HG02852 (cell line): ENCODE data around the gene FBXL19.
"Not testable (repeated sequence)": the region's sequence is repeated elsewhere in the genome, so short reads cannot be mapped to it uniquely, and the experiment has no call there.

ENCODE experiments used
- ATAC-seq: cut with Tn5 transposase; IDR thresholded peaks from one replicate; pipeline ENCODE4 v1.9.1; 2021; ENCODE audit warnings: mild to moderate bottlenecking, moderate library complexity; ENCODE audit not compliant: unreplicated experiment

Gene FBXL19

DNA sequence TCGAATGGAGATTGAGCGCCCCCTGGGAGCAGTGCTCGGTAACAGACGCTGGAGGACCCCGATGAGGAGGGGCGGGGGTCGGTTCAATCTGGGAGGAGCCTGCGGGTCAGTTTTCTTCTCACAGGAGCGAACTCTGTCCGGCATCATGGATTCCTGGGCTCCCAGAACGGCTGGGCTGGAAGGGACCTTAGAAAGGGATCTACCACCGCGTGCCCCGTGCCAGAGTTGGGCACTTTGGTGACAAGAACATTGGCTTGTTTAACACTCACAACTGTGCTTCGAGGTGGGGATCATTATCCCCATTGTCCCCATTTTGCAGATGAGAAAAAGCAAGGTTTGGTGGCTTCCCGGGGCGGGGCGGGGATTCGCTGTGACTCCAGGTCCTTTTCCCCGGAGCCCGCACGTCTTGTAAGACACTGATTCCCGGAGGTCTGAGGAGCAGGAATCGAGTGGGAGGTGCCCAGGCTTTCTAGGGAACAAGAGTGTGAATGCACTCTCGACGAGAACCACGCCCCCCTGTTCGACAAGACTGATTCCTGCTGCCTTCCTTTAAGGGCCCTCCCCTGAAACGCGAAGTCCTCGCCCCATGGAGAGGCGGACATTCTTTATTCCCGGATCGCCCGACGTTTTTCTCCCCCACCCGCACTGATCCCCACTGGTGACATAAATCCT, 1.5 kb upstream of the FBXL19 start:
- ATAC-seq, result no peak

DNA sequence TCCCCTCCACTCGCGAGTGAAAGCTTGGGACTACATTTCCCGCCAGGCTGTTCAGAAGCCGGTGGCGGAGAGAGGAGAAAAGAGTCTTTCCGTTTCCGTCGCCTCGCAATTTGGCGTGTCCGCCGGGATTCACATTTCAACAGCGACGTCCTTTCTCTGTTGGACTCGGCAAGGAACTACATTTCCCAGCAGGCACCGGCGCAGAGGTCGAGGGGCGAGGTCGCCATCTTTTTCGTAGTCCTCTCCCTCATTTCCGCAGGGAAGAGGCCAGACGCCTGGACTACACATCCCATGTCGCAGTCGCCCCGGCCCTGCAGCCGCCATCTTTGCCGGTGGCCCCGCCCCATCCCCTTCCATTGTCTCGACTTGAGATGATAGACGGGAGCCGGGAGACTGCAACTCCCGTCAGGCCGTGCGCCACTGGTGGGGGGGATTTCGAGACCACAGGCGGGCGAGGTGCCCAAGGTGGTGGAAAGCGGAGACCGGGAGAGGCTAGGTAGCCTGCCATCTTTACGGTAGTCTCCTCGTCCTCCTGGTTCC, 882 bp upstream of the FBXL19 start:
- ATAC-seq, result peak; percentile 72

DNA sequence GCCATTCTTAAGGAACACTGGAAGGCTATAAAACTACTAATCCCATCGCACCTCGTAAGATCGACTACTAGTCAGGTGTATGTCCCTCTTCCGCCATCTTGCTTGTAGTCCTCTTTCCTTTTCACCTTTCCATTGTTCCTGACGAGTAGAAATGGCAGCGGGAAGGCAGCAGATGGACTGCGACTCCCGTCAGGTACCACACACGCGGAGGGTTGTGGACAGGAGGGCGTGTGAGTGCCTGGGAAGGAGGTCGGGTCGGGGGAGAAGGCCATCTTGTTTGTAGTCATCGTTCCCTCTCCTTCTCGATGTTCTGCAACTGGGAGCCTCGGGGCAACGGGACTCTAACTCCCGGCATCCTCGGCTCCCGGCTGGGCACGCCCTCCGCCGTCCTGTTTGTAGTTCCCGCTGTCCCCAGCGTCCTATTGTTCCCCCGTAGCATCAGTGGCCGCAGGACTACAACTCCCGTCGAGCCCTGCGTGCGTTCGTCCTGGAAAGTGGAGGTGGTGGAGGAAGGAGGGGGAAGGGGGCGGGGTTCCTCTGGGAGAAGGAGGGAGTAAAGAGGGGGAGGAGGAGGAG, 324 bp upstream of the FBXL19 start:
- peak; percentile 61 for ATAC-seq

DNA sequence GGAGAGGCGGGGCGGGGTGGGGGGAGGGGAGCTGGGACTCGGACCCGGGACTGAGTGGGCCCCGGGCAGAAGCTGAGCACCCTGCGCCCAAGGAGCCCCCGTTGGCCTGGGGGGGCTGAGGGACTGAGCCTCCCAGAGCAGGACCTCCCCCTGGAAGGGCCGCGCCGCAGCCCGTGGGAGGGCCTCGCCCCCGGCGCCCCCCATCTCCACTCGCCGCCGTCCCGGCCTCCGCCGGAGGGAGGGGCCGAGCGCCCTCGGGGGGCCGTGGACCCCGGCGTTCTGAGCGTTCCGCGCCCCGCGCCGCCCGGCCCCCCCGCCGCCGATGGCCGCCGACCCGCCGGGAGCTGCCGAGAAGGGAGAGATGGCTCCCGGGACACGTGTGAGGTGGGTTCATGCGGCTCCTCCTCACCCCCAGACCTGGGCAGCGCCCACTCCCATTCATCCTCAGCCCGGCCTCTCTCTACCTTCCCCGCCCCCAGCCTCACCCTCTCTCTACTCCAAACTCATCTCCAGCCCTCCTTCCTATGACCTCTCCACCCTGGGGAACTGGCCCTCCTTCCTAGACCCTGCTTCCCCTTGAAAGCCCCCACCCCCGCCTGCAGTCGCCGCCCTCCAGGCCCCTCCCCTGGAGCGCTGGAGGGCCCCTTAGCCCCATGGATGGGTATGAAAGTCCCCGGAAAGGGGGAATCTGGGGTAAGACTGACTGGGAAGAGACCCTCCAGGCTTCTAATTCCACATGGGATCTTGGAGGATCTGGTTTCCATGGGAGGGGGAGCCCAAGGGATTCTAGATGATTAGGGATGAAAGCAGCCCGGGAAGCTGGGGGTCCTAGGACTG, 922 bp downstream of the FBXL19 start:
- no peak for ATAC-seq

DNA sequence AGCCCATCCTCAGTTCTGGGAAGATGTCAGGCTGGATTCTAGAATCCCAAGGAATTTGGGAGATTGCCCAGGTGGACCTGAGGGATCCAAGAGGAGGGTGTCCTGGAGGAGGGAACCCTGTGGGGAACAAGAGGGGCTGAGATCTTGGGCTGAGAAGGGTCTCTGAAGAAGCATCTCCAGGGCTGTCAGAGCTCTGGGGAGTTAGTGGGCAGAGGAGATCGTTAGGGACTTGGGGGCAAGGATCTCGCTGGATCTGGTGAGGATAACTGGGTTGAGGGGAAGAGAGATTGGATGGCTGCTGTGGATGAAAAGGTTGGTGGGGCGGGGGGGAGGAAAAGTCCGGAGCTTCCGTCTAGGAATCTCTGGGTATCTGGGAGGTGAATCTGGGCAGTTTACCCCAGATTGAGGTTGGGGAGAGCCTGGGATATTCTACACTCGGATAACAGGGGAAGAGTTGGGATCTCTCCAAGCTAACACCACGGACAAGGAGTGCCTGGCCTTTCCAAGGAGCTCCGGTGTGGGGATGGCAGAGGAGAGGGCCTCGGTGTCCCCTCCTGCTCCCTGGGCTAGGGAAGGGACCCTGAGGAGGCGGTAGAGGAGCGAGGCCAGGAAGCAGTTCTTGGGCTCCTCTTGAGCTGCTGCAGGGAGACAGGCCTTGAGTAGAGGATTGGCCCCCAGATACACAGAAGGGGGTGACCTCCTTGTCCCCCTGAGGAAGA, 1.7 kb downstream of the FBXL19 start:
- ATAC-seq, result no peak

DNA sequence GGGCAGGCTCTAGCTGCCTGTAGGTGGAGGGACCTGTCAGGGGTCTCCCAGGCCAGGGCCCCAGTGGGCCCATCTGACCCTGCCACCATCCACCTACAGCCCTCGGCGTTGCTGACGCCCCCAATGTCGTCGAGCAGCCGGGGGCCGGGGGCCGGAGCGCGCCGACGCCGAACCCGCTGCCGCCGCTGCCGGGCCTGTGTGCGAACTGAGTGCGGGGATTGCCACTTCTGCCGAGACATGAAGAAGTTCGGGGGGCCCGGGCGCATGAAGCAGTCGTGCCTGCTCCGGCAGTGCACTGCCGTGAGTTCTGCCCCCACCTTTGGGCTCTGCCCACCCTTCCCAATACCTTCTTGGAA, 2.2 kb downstream of the FBXL19 start:
- no peak for ATAC-seq

DNA sequence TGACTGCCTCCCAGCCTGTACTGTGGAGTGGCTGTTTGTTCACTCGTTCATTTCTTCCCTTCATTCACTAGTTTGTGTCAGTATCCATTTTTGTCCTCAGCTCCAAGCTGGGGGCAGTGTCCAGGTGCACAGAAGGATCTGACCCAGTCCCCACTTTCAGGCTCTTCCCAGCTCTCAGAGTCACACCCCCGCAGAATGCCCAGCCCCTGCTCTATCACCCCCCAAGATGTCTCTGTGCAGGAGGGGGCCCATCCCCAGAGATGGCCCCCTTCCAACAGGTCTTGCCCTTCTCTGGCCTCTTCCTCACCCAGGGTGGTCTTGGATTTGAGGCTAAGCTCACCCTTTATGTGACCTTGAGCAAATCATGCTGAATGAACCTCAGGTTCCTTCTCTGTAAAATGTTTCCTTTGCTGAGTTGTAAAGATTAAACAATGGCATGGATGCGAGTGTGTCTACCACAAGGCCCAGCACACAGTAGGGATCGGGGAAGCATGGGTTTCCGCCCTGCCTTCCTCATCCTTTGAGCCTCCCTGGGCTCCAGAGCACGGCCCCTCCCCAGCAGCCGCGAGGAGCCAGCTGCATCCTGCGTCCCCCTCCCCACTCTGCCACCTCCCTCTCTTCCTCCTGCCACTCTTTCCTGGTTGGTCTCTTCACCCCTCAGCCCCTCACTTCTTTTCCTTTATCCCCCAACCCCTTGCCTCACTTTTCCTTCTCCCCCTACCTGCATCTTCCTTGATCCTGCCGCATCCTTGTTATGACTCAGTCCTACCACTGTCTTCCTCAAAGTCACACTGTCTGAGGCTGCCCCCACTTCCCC, 2.8 kb downstream of the FBXL19 start:
- no peak for ATAC-seq

DNA sequence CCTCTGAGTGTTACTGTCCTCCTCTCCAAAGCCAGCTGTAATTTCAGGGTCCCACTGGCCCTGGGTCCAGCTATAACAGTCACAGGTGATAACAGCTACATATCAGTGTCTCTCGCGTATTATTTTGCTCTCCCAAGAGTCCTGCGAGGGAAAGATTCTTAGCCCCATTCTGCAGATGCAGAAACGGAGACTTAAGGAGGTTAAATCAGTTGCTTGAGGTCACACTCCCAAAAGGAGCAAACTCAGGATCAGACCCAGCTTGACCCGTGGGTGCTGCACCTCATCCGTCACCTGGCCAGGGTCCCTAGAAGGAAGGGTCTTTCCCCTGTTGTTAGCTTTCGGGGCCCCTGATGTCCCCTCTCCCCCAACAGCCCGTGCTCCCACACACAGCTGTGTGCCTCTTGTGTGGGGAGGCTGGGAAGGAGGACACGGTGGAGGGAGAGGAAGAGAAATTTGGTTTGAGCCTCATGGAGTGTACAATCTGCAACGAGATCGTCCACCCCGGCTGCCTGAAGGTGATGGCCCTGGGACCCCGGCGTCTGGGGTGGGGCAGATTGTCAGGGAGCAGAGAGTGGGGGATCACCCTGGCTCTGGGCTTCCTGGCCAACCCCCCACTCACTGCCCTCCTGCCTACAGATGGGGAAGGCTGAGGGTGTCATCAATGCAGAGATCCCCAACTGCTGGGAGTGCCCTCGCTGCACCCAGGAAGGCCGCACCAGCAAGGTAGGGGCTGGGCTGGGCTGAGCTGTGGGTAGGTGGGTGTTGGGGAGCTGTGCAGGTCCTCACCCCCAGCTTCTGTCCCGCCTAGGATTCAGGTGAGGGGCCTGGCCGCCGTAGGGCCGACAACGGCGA, 3.8 kb downstream of the FBXL19 start:
- ATAC-seq, result no peak

DNA sequence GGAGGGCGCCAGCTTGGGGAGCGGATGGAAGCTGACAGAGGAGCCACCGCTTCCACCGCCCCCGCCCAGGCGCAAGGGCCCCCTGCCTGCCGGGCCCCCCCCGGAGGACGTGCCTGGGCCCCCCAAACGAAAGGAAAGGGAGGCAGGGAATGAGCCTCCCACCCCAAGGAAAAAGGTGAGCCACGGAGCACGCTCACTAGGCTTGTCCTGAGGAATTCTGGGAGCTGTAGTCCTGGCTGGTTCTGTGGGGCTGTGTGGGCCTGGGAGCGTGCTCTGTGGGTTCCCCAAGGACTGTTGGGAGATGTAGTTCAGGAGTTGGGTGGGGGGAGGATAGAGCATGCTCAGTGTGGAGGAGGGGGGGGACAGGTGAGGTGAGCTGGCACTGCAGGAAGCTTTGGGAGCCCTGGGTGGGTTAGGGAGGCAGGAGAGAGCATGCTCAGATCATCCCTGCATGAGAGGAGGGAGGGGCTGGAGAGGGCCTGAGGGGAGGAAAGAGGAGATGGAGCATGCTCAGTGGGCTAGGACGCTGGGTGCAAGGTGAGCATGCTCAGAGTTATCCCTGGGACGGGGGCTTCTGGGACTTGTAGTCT, 4.5 kb downstream of the FBXL19 start:
- no peak for ATAC-seq

DNA sequence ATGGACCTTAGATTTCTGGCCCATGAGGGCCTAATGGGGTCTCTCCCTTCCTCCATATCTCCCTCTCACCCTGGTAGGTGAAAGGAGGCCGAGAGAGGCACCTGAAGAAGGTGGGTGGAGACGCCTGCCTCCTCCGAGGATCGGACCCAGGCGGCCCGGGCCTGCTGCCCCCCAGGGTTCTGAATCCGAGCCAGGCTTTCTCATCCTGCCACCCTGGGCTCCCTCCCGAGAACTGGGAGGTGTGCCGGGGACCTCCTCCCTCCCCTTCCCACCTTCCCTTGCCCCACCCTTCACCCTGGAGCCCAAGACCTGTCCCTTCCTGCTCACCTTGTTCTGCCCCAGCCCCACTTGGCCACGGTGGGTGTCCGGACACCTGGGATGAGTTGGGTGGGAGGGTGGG, 5.0 kb downstream of the FBXL19 start:
- ATAC-seq, result no peak

DNA sequence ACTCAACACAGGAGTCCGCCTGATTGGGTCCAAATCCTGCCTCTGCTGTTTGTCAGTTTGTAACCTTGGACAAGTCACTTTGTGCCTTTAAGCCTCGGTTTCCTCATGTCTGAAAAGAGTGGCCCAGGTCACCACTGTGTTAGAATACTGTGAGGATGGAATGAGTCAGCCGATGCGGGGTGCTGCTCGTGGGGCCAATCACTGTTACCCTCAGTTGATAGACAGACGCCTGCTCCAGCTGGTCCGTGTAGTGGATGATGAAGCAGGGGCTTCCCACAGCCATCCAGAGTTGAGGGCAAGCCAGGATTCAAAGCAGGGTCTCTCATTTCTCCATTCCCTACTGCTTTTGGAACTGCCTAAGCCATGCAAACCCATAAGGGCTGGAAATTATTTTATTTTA, 5.8 kb downstream of the FBXL19 start:
- ATAC-seq, result no peak

DNA sequence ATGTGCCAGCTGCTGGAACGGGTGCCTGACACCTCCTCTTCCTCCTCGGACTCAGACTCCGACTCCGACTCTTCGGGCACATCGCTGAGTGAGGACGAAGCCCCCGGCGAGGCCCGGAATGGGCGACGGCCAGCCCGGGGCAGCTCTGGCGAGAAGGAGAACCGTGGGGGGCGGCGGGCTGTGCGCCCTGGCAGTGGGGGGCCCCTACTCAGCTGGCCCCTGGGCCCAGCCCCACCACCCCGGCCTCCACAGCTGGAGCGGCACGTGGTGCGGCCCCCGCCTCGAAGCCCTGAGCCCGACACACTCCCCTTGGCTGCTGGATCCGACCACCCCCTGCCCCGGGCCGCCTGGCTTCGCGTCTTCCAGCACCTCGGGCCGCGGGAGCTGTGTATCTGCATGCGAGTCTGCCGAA, 6.8 kb downstream of the FBXL19 start:
- ATAC-seq, result no peak

DNA sequence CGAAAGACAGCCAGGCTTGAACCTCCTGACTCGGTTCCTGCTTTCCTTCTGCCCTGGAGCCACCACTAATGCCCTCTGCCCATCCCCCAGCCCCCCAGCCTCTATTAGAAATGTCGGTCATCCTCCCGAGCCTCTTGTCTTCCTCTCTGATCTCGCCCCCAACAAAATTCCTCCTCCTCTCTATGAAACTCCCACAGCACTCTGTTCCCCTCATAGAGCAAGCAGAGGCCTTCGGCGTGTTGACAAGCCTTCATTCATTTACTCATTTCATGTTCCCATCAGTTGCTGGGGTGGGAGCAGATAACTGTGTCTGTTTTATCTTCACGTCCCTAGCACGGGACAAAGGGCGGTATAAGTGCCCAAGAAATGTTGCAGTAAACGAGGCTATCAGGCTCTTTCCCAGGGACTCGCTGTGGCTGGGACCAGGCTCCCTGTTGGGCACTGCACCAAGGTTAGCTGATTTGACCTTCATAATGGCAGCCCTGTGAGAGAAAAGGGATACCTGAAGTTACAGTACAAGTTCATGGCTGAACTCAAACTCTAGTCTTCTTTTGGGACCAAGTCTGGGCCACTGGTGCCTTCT, 7.8 kb downstream of the FBXL19 start:
- no peak for ATAC-seq

DNA sequence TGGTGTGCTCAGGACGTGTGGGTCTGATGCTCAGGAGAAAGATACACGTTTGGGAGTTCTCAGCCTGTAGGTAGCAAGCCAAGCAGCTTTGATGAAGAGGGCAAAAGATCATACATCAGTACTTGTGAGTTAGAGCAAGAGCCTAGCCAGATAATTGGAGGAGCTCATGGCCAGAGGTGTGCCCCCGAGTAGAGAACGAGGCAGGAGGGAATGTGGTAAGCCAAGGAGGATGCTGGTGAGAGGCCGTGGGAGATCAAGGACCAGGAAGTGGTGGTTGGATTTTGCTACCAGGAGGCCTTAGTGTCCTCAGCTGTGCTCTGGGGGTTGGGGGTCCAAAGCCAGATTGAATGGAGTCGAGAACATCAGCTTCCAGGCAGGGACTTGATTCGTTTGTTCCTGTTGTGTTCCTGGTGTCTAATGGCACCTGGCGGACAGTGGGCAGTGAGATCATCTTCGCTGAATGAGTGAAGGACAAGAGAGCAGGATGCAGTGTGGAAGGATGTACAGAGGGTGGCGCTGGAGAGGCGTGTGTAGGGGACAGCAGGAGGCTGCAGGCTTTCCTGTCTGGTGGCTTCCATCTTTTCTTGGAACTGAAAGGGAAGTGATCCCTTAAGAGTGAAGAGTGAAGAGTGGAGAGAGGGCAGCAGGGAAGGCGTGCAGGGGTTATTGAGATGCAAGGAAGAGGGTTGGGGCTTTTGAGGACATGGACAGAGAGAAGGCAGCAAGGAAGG, 11.6 kb downstream of the FBXL19 start:
- ATAC-seq, result no peak

DNA sequence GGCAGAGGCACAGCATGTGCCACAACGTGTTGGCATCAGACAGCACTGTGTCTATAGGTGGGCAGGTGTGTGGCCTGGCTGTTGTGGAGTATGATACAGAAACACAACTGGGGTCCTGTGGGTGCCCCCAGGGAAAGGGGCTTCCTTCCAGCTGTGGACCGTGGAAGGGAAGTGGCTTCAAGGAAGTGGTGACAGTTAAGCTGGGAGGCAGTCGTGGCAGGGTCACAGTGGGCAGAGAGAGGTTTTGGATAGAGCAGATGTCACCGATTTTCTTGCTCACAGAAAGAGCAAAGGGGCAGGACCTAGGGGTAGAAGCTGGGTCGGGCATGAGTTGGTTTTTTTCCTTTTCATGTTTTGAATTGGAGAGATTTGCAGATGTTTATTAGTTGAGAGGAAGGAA, 14.3 kb downstream of the FBXL19 start:
- ATAC-seq, result no peak

DNA sequence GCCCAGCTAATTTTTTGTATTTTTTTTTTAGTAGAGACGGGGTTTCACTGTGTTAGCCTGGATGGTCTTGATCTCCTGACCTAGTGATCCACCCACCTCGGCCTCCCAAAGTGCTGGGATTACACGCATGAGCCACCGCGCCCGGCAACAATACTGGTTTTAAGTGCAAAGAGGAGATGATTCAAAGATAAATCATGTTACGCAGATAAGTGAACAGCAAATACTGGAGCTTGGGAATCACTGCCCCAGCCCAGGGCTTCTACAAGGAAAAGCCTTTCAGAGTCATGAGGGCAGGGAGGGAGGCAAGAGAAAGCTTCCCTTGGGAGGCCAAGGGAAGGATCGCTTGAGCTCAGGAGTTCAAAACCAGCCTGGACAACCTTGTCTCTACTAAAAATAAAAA, 16.2 kb downstream of the FBXL19 start:
- ATAC-seq, result not testable (repeated sequence)

DNA sequence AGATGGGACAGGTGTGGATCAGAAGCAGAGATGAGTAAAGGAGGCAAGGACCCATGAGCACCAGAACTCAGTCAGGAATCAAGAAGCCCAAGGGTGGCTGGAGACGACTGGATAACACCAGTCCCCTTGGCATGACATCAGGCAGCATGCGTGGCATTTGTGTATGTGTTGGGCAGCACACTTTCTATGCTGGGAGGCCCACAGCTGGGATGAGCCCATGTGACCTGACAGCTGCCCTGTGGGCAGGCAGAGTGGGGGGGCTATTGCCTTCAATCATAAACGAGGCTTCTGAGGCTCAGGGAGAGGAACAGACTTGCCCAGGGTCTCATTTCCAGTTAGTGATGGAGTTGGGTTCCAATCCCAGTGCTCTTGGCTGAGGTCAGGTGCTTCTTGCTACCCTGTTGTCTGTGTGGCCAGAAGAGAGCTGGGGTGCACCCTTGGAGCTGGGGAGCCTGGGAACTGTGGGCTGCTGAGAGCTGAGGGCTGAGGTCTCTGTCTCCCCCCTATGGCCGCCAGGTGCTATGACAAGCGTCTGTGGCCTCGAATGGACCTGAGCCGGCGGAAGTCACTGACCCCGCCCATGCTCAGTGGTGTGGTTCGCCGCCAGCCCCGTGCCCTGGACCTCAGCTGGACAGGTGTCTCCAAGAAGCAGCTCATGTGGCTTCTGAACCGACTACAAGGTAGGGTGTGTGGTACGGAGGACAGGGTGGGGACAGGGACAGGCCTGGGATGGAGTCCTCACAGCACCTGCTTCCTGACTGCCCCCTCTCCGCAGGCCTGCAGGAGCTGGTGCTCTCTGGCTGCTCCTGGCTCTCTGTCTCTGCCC, 18.4 kb downstream of the FBXL19 start:
- peak; percentile 89 for ATAC-seq
